Measurements from ENCODE around the gene SPDYC.

- no peak for TF ChIP-seq CHD4 (IDR thresholded peaks at IDR 0.05; ENCODE audit: borderline replicate concordance, low read length)
- no peak for TF ChIP-seq MAFG (CRISPR knock-in tag; IDR thresholded peaks at IDR 0.05)
- no peak for TF ChIP-seq SNAPC5 (CRISPR knock-in tag; IDR thresholded peaks at IDR 0.05; ENCODE audit: borderline replicate concordance)
- no peak for TF ChIP-seq CHD2 (IDR thresholded peaks at IDR 0.05; ENCODE audit: low read depth, low read length)
- no peak for TF ChIP-seq RAD21 (CRISPR knock-in tag; IDR thresholded peaks at IDR 0.05)
- no peak for TF ChIP-seq HES4 (CRISPR knock-in tag; IDR thresholded peaks at IDR 0.05; ENCODE audit: borderline replicate concordance)
- no peak for TF ChIP-seq HCFC1 (IDR thresholded peaks at IDR 0.05; ENCODE audit: low read depth, low read length)
- TF ChIP-seq, protein P1, sequence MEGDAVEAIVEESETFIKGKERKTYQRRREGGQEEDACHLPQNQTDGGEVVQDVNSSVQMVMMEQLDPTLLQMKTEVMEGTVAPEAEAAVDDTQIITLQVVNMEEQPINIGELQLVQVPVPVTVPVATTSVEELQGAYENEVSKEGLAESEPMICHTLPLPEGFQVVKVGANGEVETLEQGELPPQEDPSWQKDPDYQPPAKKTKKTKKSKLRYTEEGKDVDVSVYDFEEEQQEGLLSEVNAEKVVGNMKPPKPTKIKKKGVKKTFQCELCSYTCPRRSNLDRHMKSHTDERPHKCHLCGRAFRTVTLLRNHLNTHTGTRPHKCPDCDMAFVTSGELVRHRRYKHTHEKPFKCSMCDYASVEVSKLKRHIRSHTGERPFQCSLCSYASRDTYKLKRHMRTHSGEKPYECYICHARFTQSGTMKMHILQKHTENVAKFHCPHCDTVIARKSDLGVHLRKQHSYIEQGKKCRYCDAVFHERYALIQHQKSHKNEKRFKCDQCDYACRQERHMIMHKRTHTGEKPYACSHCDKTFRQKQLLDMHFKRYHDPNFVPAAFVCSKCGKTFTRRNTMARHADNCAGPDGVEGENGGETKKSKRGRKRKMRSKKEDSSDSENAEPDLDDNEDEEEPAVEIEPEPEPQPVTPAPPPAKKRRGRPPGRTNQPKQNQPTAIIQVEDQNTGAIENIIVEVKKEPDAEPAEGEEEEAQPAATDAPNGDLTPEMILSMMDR (CRISPR knock-in tag; IDR thresholded peaks at IDR 0.05), result no peak
- TF ChIP-seq IRF2 (CRISPR knock-in tag; IDR thresholded peaks at IDR 0.05), result no peak
- no peak for TF ChIP-seq TBL1XR1 (IDR thresholded peaks at IDR 0.05; ENCODE audit: borderline replicate concordance, low read length, partially characterized antibody)
- no peak for TF ChIP-seq ZNF138 (CRISPR knock-in tag; IDR thresholded peaks at IDR 0.05; ENCODE audit: low read depth)
- TF ChIP-seq SUZ12 (IDR thresholded peaks at IDR 0.05; ENCODE audit: low read depth, low read length), result no peak
- no peak for TF ChIP-seq ZBTB39 (CRISPR knock-in tag; IDR thresholded peaks at IDR 0.05)
Measured at GRCh38 chr11:65135633-65136145, 34.3 kb upstream of the SPDYC start.

Data from HepG2 (cell line).